ENCODE data around the gene ANKIB1.

DNA sequence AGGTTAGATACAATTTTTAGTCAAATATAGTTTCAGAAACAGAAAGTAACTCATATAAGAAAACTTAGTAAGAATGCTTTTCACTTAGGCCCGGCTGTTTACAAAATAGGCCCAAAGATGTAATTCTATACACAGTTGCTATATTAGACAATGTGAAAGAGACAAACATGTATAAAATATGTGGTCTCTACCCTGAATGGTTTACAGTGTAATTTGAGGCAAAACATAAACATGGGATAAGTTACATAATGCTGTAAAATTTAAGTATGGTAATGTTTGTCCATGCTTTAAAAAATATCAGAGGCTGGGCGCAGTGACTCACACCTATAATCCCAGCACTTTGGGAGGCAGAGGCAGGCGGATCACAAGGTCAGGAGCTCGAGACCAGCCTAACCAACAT, 18.8 kb upstream of the ANKIB1 start:
- no peak for TF ChIP-seq POLR2A (IDR thresholded peaks at IDR 0.05)
- TF ChIP-seq, protein P1, sequence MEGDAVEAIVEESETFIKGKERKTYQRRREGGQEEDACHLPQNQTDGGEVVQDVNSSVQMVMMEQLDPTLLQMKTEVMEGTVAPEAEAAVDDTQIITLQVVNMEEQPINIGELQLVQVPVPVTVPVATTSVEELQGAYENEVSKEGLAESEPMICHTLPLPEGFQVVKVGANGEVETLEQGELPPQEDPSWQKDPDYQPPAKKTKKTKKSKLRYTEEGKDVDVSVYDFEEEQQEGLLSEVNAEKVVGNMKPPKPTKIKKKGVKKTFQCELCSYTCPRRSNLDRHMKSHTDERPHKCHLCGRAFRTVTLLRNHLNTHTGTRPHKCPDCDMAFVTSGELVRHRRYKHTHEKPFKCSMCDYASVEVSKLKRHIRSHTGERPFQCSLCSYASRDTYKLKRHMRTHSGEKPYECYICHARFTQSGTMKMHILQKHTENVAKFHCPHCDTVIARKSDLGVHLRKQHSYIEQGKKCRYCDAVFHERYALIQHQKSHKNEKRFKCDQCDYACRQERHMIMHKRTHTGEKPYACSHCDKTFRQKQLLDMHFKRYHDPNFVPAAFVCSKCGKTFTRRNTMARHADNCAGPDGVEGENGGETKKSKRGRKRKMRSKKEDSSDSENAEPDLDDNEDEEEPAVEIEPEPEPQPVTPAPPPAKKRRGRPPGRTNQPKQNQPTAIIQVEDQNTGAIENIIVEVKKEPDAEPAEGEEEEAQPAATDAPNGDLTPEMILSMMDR (IDR thresholded peaks at IDR 0.05): no peak
